Prostate gland (tissue), 2 donors: ENCODE measurements around the gene DEFB128. TPM values are rescaled to one million over a fixed set of nuclear protein-coding genes. Genes with fewer than 3 reads are reported as not detected.
"Not testable (repeated sequence)": the region's sequence is repeated elsewhere in the genome, so short reads cannot be mapped to it uniquely, and the experiment has no call there.

Experiments
- DNase-seq: peaks from one replicate; pipeline ENCODE4 v3.0.0-alpha.2; 2019; ENCODE audit warnings: low spot score
- H3K27ac ChIP-seq, 2 donors: fragments of 200-600 bp; sonication (generic); 2 replicates each; pipeline ENCODE4 v1.5.1; 2017 to 2019
- H3K27me3 ChIP-seq: fragments of 200-600 bp; sonication (generic); replicated peaks from 2 replicates; pipeline ENCODE4 v1.5.1; 2019; ENCODE audit not compliant: insufficient read depth
- H3K36me3 ChIP-seq, 2 donors: fragments of 200-600 bp; sonication (generic); 1 replicate in 1 of 2; 2 replicates in 1 of 2; pipeline versions ENCODE4 v1.5.1 to v1.8.1; 2017 to 2019
- H3K4me1 ChIP-seq: fragments of 200-600 bp; sonication (generic); replicated peaks from 2 replicates; pipeline ENCODE4 v1.5.1; 2019
- H3K4me3 ChIP-seq, 2 donors: fragments of 200-600 bp; sonication (generic); 2 replicates each; pipeline ENCODE4 v1.5.1; 2017 to 2019
- H3K9me3 ChIP-seq: fragments of 200-600 bp; sonication (generic); 2 replicates; pipeline ENCODE4 v1.5.1; 2017
- CTCF ChIP-seq, 4 experiments: fragments of 200-600 bp in 2 of 4; fragments of 450-650 bp in 2 of 4; sonication (generic) in 2 of 4; IDR thresholded peaks; 1 replicate in 3 of 4; 2 replicates in 1 of 4; pipeline ENCODE4 v1.5.1; 2016 to 2019; ENCODE audit warnings: antibody characterized with exemption in 4 of 4, mild to moderate bottlenecking in 2 of 4, moderate library complexity in 2 of 4
- POLR2A ChIP-seq: fragments of 450-650 bp; IDR thresholded peaks from one replicate; pipeline ENCODE4 v1.6.1; 2016; ENCODE audit warnings: antibody characterized with exemption, mild to moderate bottlenecking
- POLR2AphosphoS5 ChIP-seq: sonication (generic); formaldehyde crosslinking; IDR thresholded peaks from one replicate; pipeline ENCODE4 v1.6.1; 2017; ENCODE audit warnings: antibody characterized with exemption
- WGBS: methylation state at CpG from one replicate; pipeline ENCODE4 v1.1.5; 2018; 5-methylcytosine and 5-hydroxymethylcytosine counted together
- intact Hi-C: fragments of 100-400 bp; cut with DNase I; formaldehyde crosslinking; loops from one replicate; pipeline ENCODE4 v1.14.2; 2022
- total RNA-seq, 2 donors: library from RNA; depleted of rRNA; stranded (reverse); fragments of >200 nt; gene quantifications; one replicate each; pipeline ENCODE4 v1.1.0, GENCODE V29; 2016

DEFB128 gene
- total RNA-seq, 2 donors from 2014 or later, result not detected

GRCh38 chr20:215796-216195 is 26.3 kb upstream of the DEFB128 start:
- Histone ChIP-seq H3K27me3 (no peaks in the 10 kb centered on the region), H3K4me1 (no peaks in the 10 kb centered on the region), H3K27ac (no peak overlapping the region), H3K4me3 (no peak overlapping the region), H3K9me3 (no peaks in the 10 kb centered on the region), H3K36me3 (no peaks in the 10 kb centered on the region)
- DNase-seq, result no peak
- WGBS, result 70% methylated on average over 1 of the region's 1 CpG
- intact Hi-C loops, result no loop called here
- no peak for TF ChIP-seq CTCF (IDR thresholded peaks at IDR 0.05)
- TF ChIP-seq POLR2AphosphoS5, result no peak
- no peak for TF ChIP-seq POLR2A

GRCh38 chr20:214383-214782 is 24.9 kb upstream of the DEFB128 start:
- no peak overlapping the region for H3K27ac ChIP-seq
- no peaks in the 10 kb centered on the region for H3K4me1 ChIP-seq
- WGBS, result 72% methylated on average over 2 of the region's 2 CpGs
- no peak for DNase-seq
- intact Hi-C loops, result no loop called here
- H3K27me3 ChIP-seq, result no peaks in the 10 kb centered on the region
- H3K36me3 ChIP-seq, result no peaks in the 10 kb centered on the region
- TF ChIP-seq POLR2A, result no peak
- TF ChIP-seq POLR2AphosphoS5, result no peak
- no peak for TF ChIP-seq CTCF (IDR thresholded peaks at IDR 0.05)
- H3K9me3 ChIP-seq, result no peaks in the 10 kb centered on the region
- no peak overlapping the region for H3K4me3 ChIP-seq

- H3K27ac ChIP-seq, result no peak overlapping the region
- H3K9me3 ChIP-seq, result no peaks in the 10 kb centered on the region
- intact Hi-C loops, result no loop called here
- no peak for DNase-seq
- no peak overlapping the region for H3K4me3 ChIP-seq
- no peaks in the 10 kb centered on the region for H3K4me1 ChIP-seq
- no peak for TF ChIP-seq POLR2AphosphoS5
- no peak for TF ChIP-seq POLR2A
- TF ChIP-seq CTCF (IDR thresholded peaks at IDR 0.05), result no peak
- 51% methylated on average over 7 of the region's 7 CpGs for WGBS
- H3K27me3 ChIP-seq, result no peaks in the 10 kb centered on the region
- no peaks in the 10 kb centered on the region for H3K36me3 ChIP-seq
Measured at GRCh38 chr20:210809-211502, 21.4 kb upstream of the DEFB128 start.

GRCh38 chr20:208942-209566 is 19.5 kb upstream of the DEFB128 start:
- TF ChIP-seq POLR2A (no peak), CTCF (IDR thresholded peaks at IDR 0.05) (peak; percentile 18 to 73 (median 47)), POLR2AphosphoS5 (peak; percentile 53)
- intact Hi-C loops, result no loop called here
- Histone ChIP-seq H3K4me1 (no peaks in the 10 kb centered on the region), H3K27ac (no peak overlapping the region), H3K9me3 (no peaks in the 10 kb centered on the region), H3K27me3 (no peaks in the 10 kb centered on the region), H3K36me3 (no peaks in the 10 kb centered on the region), H3K4me3 (no peak overlapping the region)
- peak; percentile 23 for DNase-seq
- 18% methylated on average over 5 of the region's 5 CpGs for WGBS

GRCh38 chr20:203630-204029 is 14.1 kb upstream of the DEFB128 start:
- DNase-seq, H3K36me3 ChIP-seq, H3K4me1 ChIP-seq, H3K27ac ChIP-seq, intact Hi-C loops, H3K4me3 ChIP-seq, H3K9me3 ChIP-seq, H3K27me3 ChIP-seq: not testable (repeated sequence)
- 84% methylated on average over 4 of the region's 4 CpGs for WGBS
